ENCODE measurements around the gene TIMM44. TPM values are rescaled to one million over a fixed set of nuclear protein-coding genes. Genes with fewer than 3 reads are reported as not detected.

TIMM44 gene
- total RNA-seq, 1 experiment from 2014 or later = 114 TPM

GRCh38 chr19:7992575-7992974 lies 49.1 kb upstream of the TIMM44 start:
- Histone ChIP-seq H4K8ac (replicated peaks; ENCODE audit: insufficient read length, low read depth, low read length) (no peak overlapping the region), H2BK20ac (ENCODE audit: low read depth, low read length, poor library complexity, severe bottlenecking) (no peak overlapping the region), H2AFZ (ENCODE audit: low read length) (no peak overlapping the region), H3K4me1 (ENCODE audit: insufficient read depth, low read length) (peaks cover 2% of the 10 kb centered on the region; the same call in 1 of the 2 replicates), H2BK5ac (ENCODE audit: insufficient read length, low read length) (no peak overlapping the region), H3K9me3 (ENCODE audit: control insufficient read depth, low read depth, low read length) (no peaks in the 10 kb centered on the region), H3K23me2 (ENCODE audit: insufficient read length, low read depth, low read length, poor library complexity, severe bottlenecking) (no peaks in the 10 kb centered on the region), H2AK5ac (ENCODE audit: insufficient read length, low read length) (no peak overlapping the region), H2BK120ac (ENCODE audit: low read depth, low read length, poor library complexity, severe bottlenecking) (no peak overlapping the region), H2BK12ac (ENCODE audit: insufficient read length, low read depth, low read length) (no peak overlapping the region), H3T11ph (ENCODE audit: low read length) (no peak overlapping the region), H3K4ac (ENCODE audit: low read depth, low read length) (no peak overlapping the region), H3K23ac (ENCODE audit: insufficient read length, low read depth, low read length) (no peak overlapping the region), H3K9ac (ENCODE audit: extremely low read depth, insufficient read length, low read length) (no peak overlapping the region), H3K56ac (ENCODE audit: insufficient read length, low read depth, low read length) (no peak overlapping the region), H3K27me3 (ENCODE audit: insufficient read depth, low read length) (no peaks in the 10 kb centered on the region), H3K79me2 (ENCODE audit: insufficient read depth, low read length) (peaks cover 40% of the 10 kb centered on the region), H4K5ac (ENCODE audit: insufficient read length, low read depth, low read length) (no peak overlapping the region), H4K20me1 (ENCODE audit: control insufficient read depth, insufficient read depth, insufficient read length) (peaks cover 4% of the 10 kb centered on the region), H3K14ac (ENCODE audit: insufficient read depth, low read length) (no peak overlapping the region), H2BK15ac (ENCODE audit: low read depth, low read length) (no peak overlapping the region), H3K79me1 (ENCODE audit: insufficient read depth, low read depth, low read length, poor library complexity, severe bottlenecking) (peaks cover 9% of the 10 kb centered on the region), H4K91ac (ENCODE audit: insufficient read length, low read depth, low read length) (no peak overlapping the region), H3K18ac (ENCODE audit: insufficient read length, low read depth, low read length) (no peak overlapping the region), H3K4me2 (ENCODE audit: insufficient read depth, insufficient read length, low read length) (no peak overlapping the region), H3K27ac (ENCODE audit: insufficient read length, low read depth, low read length) (no peak overlapping the region)
- Mint-ChIP-seq H3K9me3 (no peaks in the 10 kb centered on the region), H3K4me1 (peaks cover 32 to 36% of the 10 kb centered on the region in 2 experiments), H3K4me3 (no peak overlapping the region), H3K27ac (no peak overlapping the region), H3K36me3 (ENCODE audit: insufficient read depth in 1 of 3, low read depth in 3 of 3) (peaks cover 32 to 61% (median 55%) of the 10 kb centered on the region in 3 experiments), H3K27me3 (ENCODE audit: low read depth) (no peaks in the 10 kb centered on the region)
- WGBS (ENCODE audit: extremely low coverage, insufficient read length, low lambda C conversion rate) = no CpG with 5 or more reads among the region's 10 CpGs
- no peak for TF ChIP-seq CTCF (conservative IDR thresholded peaks at IDR 0.05)
- DNase-seq = no peak
